A549 (cell line): Measurements from ENCODE around the gene ZC2HC1B. TPM values are rescaled to one million over a fixed set of nuclear protein-coding genes. Genes with fewer than 3 reads are reported as not detected.

ENCODE experiments used
- ATAC-seq, 2 experiments: fragments of 200-7000 bp in 1 of 2; fragments of >200 bp in 1 of 2; cut with Nextera tagmentation in 1 of 2; cut with Tn5 transposase in 1 of 2; 3 replicates each; pipeline versions ENCODE4 v1.8.0 to v1.9.1; 2018 to 2020; ENCODE audit warnings: mild to moderate bottlenecking in 1 of 2, moderate library complexity in 1 of 2
- CTCF ChIA-PET: fragments of 300-600 bp; sonication (Branson Sonifier 250); formaldehyde crosslinking; extraction: SDS; loops from one replicate; lab custom pipeline; 2021; ENCODE audit warnings: antibody characterized with exemption, inconsistent platforms; lab: Yijun Ruan, JAX
- POLR2A ChIA-PET: fragments of 350-600 bp; formaldehyde crosslinking; extraction: SDS; loops from one replicate; lab custom pipeline; 2021; ENCODE audit warnings: antibody characterized with exemption, inconsistent platforms; lab: Yijun Ruan, JAX
- DNase-seq, 2 experiments: peaks; one replicate each; pipeline versions ENCODE4 v3.0.0 to v3.0.0-alpha.2; 2011 to 2016; ENCODE audit warnings: low read depth in 1 of 2, low spot score in 1 of 2
- FAIRE-seq: peaks from 2 replicates; lab custom pipeline; 2011; peaks lifted over from hg19 to GRCh38; lab: Jason Lieb, UNC
- H3K27ac ChIP-seq, 2 experiments: fragments of >200 bp; sonication (Bioruptor Twin); formaldehyde crosslinking; 3 replicates each; pipeline ENCODE4 v1.5.1; 2016 to 2017
- H3K4me1 ChIP-seq: fragments of >200 bp; sonication (Bioruptor Twin); formaldehyde crosslinking; 3 replicates; pipeline ENCODE4 v1.6.1; 2016
- H3K4me2 ChIP-seq: fragments of >200 bp; sonication (Bioruptor Twin); formaldehyde crosslinking; 3 replicates; pipeline ENCODE4 v1.6.1; 2016
- H3K4me3 ChIP-seq: fragments of >200 bp; sonication (Bioruptor Twin); formaldehyde crosslinking; 3 replicates; pipeline ENCODE4 v1.5.1; 2016
- H3K9me3 ChIP-seq: fragments of >200 bp; sonication (Bioruptor Twin); formaldehyde crosslinking; 3 replicates; pipeline ENCODE4 v1.6.1; 2016
- ATOH8 ChIP-seq: fragments of 250-450 bp; sonication (Bioruptor Pico); IDR thresholded peaks from 2 replicates; pipeline ENCODE4 v1.5.0; 2020; ENCODE audit warnings: low read depth, mild to moderate bottlenecking, moderate library complexity
- BHLHE40 ChIP-seq: IDR thresholded peaks from 2 replicates; pipeline ENCODE4 v1.6.1; 2012; ENCODE audit warnings: low read depth, low read length, inconsistent platforms
- CBX8 ChIP-seq: fragments of 200-600 bp; sonication (generic); IDR thresholded peaks from 2 replicates; pipeline ENCODE4 v1.6.1; 2016
- CHD2 ChIP-seq: fragments of 150-350 bp; IDR thresholded peaks from 2 replicates; pipeline ENCODE4 v1.6.1; 2014; ENCODE audit warnings: low read length; ENCODE audit not compliant: partially characterized antibody
- CHD4 ChIP-seq: fragments of 200-600 bp; sonication (generic); IDR thresholded peaks from 2 replicates; pipeline ENCODE4 v1.6.1; 2016; ENCODE audit warnings: antibody characterized with exemption, mild to moderate bottlenecking, borderline replicate concordance
- EHF ChIP-seq: fragments of 250-450 bp; sonication (Bioruptor Pico); IDR thresholded peaks from 2 replicates; pipeline ENCODE4 v1.5.0; 2020; ENCODE audit warnings: mild to moderate bottlenecking
- EHMT2 ChIP-seq: fragments of 200-600 bp; sonication (generic); IDR thresholded peaks from 2 replicates; pipeline ENCODE4 v1.6.1; 2016; ENCODE audit warnings: antibody characterized with exemption, low read depth, mild to moderate bottlenecking, moderate library complexity
- EP300 ChIP-seq, 2 experiments: fragments of >200 bp; sonication (Bioruptor Twin); formaldehyde crosslinking; IDR thresholded peaks; 2 replicates in 1 of 2; 3 replicates in 1 of 2; pipeline ENCODE4 v1.6.1; 2016 to 2017
- ESRRA ChIP-seq: fragments of 150-350 bp; IDR thresholded peaks from 2 replicates; pipeline ENCODE4 v1.6.1; 2014; ENCODE audit warnings: mild to moderate bottlenecking, low read length, borderline replicate concordance
- FOSB ChIP-seq: fragments of 250-450 bp; sonication (Bioruptor Pico); IDR thresholded peaks from 2 replicates; pipeline ENCODE4 v1.5.0; 2020; ENCODE audit warnings: mild to moderate bottlenecking, moderate library complexity
- FOSL2 ChIP-seq, 2 experiments: fragments of 450-650 bp in 1 of 2; fragments of >200 bp in 1 of 2; sonication (Bioruptor Twin) in 1 of 2; formaldehyde crosslinking; IDR thresholded peaks; 2 replicates each; pipeline versions ENCODE4 v1.5.0 to v1.6.1; 2016 to 2020; ENCODE audit warnings: mild to moderate bottlenecking in 1 of 2, moderate library complexity in 1 of 2
- HDAC2 ChIP-seq: fragments of 200-600 bp; sonication (generic); IDR thresholded peaks from 2 replicates; pipeline ENCODE4 v1.6.1; 2016
- JUNB ChIP-seq: fragments of >200 bp; sonication (Bioruptor Twin); formaldehyde crosslinking; IDR thresholded peaks from 2 replicates; pipeline ENCODE4 v1.6.1; 2016
- KDM1A ChIP-seq: fragments of 200-600 bp; sonication (generic); IDR thresholded peaks from 2 replicates; pipeline ENCODE4 v1.6.1; 2016; ENCODE audit warnings: low read depth, mild to moderate bottlenecking
- KDM5A ChIP-seq: fragments of 200-600 bp; sonication (generic); IDR thresholded peaks from 2 replicates; pipeline ENCODE4 v1.6.1; 2016; ENCODE audit warnings: antibody characterized with exemption, mild to moderate bottlenecking
- MYC ChIP-seq: IDR thresholded peaks from 2 replicates; pipeline ENCODE4 v1.6.1; 2012; ENCODE audit warnings: mild to moderate bottlenecking, inconsistent platforms, low read length, improper control_type of control experiment, borderline replicate concordance
- NPAS2 ChIP-seq: fragments of 250-450 bp; sonication (Bioruptor Pico); IDR thresholded peaks from 2 replicates; pipeline ENCODE4 v1.8.0; 2022; ENCODE audit warnings: mild to moderate bottlenecking, moderate library complexity, borderline replicate concordance
- NR3C1 ChIP-seq: fragments of >200 bp; sonication (Bioruptor Twin); formaldehyde crosslinking; IDR thresholded peaks from 3 replicates; pipeline ENCODE4 v1.6.1; 2017
- PHF8 ChIP-seq: fragments of 200-600 bp; sonication (generic); IDR thresholded peaks from 2 replicates; pipeline ENCODE4 v1.6.1; 2016; ENCODE audit warnings: low read depth, mild to moderate bottlenecking, antibody characterized with exemption, moderate library complexity, borderline replicate concordance
- POLR2A ChIP-seq: IDR thresholded peaks from 2 replicates; pipeline ENCODE4 v1.6.1; 2012; ENCODE audit warnings: mild to moderate bottlenecking, low read length
- POLR2AphosphoS2 ChIP-seq: conservative IDR thresholded peaks from 2 replicates; pipeline ENCODE4 v1.6.1; 2012; ENCODE audit warnings: low read length, improper control_type of control experiment, inconsistent platforms
- RAD21 ChIP-seq, 2 experiments: fragments of >200 bp in 1 of 2; sonication (Bioruptor Twin) in 1 of 2; formaldehyde crosslinking in 1 of 2; IDR thresholded peaks in 1 of 2; conservative IDR thresholded peaks in 1 of 2; 2 replicates in 1 of 2; 3 replicates in 1 of 2; pipeline ENCODE4 v1.6.1; 2012 to 2018; ENCODE audit warnings: inconsistent platforms in 1 of 2
- RARB ChIP-seq: fragments of 250-450 bp; sonication (Bioruptor Pico); IDR thresholded peaks from 2 replicates; pipeline ENCODE4 v1.8.0; 2021; ENCODE audit warnings: mild to moderate bottlenecking, moderate library complexity
- RCOR1 ChIP-seq: fragments of 150-350 bp; IDR thresholded peaks from 2 replicates; pipeline ENCODE4 v1.6.1; 2014; ENCODE audit warnings: antibody characterized with exemption, low read length, low read depth
- RNF2 ChIP-seq: fragments of 200-600 bp; sonication (generic); IDR thresholded peaks from 2 replicates; pipeline ENCODE4 v1.6.1; 2016; ENCODE audit warnings: low read depth, mild to moderate bottlenecking, antibody characterized with exemption, moderate library complexity, borderline replicate concordance
- ZNF302 ChIP-seq: fragments of 250-450 bp; sonication (Bioruptor Pico); IDR thresholded peaks from 2 replicates; pipeline ENCODE4 v1.9.0; 2021; ENCODE audit warnings: inconsistent platforms, mild to moderate bottlenecking, moderate library complexity
- ZSCAN20 ChIP-seq: fragments of 250-450 bp; sonication (Bioruptor Pico); IDR thresholded peaks from 2 replicates; pipeline ENCODE4 v1.8.0; 2022; ENCODE audit warnings: mild to moderate bottlenecking, moderate library complexity
- WGBS: methylation state at CpG from one replicate; pipeline ENCODE4 v1.1.6; 2017; ENCODE audit errors: missing lambda C conversion rate; 5-methylcytosine and 5-hydroxymethylcytosine counted together
- polyA plus RNA-seq, 4 experiments: library from polyadenylated mRNA; depleted of rRNA in 3 of 4; stranded (reverse); fragments of >200 nt; fragmentation: RNase III in 1 of 4; extraction: RNeasy Plus Mini Kit Qiagen cat#74134 plus additional on column Dnase treatment in 1 of 4; gene quantifications; 2 replicates in 3 of 4; 3 replicates in 1 of 4; pipeline ENCODE4 v1.2.3, GENCODE V29; 2011 to 2017
- TF ChIP-seq, protein P1 (sequence below): fragments of 450-650 bp; IDR thresholded peaks from 2 replicates; pipeline ENCODE4 v1.6.1; 2014; ENCODE audit warnings: antibody characterized with exemption
- TF ChIP-seq, protein P2 (sequence below): IDR thresholded peaks from 2 replicates; pipeline ENCODE4 v1.6.1; 2012

Gene ZC2HC1B
- polyA plus RNA-seq, 2 of the 4 experiments (the other 2 are of a cell fraction) = not detected

- no peak for ATAC-seq
- Histone ChIP-seq H3K4me1 (no peaks in the 10 kb centered on the region), H3K27ac (no peak overlapping the region), H3K9me3 (no peaks in the 10 kb centered on the region), H3K4me3 (no peak overlapping the region), H3K4me2 (no peak overlapping the region)
- POLR2A ChIA-PET = no interaction called here
- WGBS = 49% methylated on average over 6 of the region's 6 CpGs
- FAIRE-seq = no peak
- CTCF ChIA-PET = no interaction called here
- no peak for DNase-seq
- TF ChIP-seq RAD21 (conservative IDR thresholded peaks at IDR 0.05 in 1 of 2, IDR thresholded peaks at IDR 0.05 in 1 of 2) = no peak
- TF ChIP-seq KDM5A = no peak
- TF ChIP-seq, protein P1, sequence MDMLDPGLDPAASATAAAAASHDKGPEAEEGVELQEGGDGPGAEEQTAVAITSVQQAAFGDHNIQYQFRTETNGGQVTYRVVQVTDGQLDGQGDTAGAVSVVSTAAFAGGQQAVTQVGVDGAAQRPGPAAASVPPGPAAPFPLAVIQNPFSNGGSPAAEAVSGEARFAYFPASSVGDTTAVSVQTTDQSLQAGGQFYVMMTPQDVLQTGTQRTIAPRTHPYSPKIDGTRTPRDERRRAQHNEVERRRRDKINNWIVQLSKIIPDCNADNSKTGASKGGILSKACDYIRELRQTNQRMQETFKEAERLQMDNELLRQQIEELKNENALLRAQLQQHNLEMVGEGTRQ = no peak
- no peak for TF ChIP-seq ATOH8 (CRISPR knock-in tag)
- TF ChIP-seq ESRRA = no peak
- TF ChIP-seq NR3C1 = no peak
- no peak for TF ChIP-seq CHD4
- TF ChIP-seq CBX8 = no peak
- no peak for TF ChIP-seq FOSB (CRISPR knock-in tag)
- TF ChIP-seq RNF2 = no peak
- no peak for TF ChIP-seq RCOR1
- TF ChIP-seq PHF8 = no peak
- TF ChIP-seq EP300 (IDR thresholded peaks at IDR 0.05) = no peak
- no peak for TF ChIP-seq POLR2AphosphoS2
- TF ChIP-seq BHLHE40 = no peak
- TF ChIP-seq, all 56 proteins: peak for 0
Observed at GRCh38 chr6:143901885-143902750, 37.8 kb downstream of the ZC2HC1B start.

- DNase-seq (no peak), FAIRE-seq (no peak), ATAC-seq (no peak)
- no peak overlapping the region for H3K27ac ChIP-seq
- H3K4me3 ChIP-seq = no peak overlapping the region
- CTCF ChIA-PET = interaction anchor here (0.8 kb wide), 1 partner anchor 9 kb away, joined by 3 read pairs; no protein-coding TSS in a partner anchor
- no peaks in the 10 kb centered on the region for H3K9me3 ChIP-seq
- WGBS = 31% methylated on average over 2 of the region's 2 CpGs
- POLR2A ChIA-PET = no interaction called here
- no peak overlapping the region for H3K4me2 ChIP-seq
- H3K4me1 ChIP-seq = no peaks in the 10 kb centered on the region
- no peak for TF ChIP-seq HDAC2
- no peak for TF ChIP-seq POLR2A
- TF ChIP-seq EHMT2 = no peak
- no peak for TF ChIP-seq MYC
- TF ChIP-seq ZSCAN20 (CRISPR knock-in tag) = no peak
- TF ChIP-seq CHD2 = no peak
- TF ChIP-seq ESRRA = no peak
- TF ChIP-seq FOSL2 (IDR thresholded peaks at IDR 0.05) = no peak
- no peak for TF ChIP-seq FOSL2 (CRISPR knock-in tag; IDR thresholded peaks at IDR 0.05)
- no peak for TF ChIP-seq ZNF302 (CRISPR knock-in tag)
- no peak for TF ChIP-seq NPAS2
- no peak for TF ChIP-seq RARB (CRISPR knock-in tag)
- no peak for TF ChIP-seq JUNB
- no peak for TF ChIP-seq KDM1A
- no peak for TF ChIP-seq EP300 (IDR thresholded peaks at IDR 0.05)
- TF ChIP-seq, protein P2, sequence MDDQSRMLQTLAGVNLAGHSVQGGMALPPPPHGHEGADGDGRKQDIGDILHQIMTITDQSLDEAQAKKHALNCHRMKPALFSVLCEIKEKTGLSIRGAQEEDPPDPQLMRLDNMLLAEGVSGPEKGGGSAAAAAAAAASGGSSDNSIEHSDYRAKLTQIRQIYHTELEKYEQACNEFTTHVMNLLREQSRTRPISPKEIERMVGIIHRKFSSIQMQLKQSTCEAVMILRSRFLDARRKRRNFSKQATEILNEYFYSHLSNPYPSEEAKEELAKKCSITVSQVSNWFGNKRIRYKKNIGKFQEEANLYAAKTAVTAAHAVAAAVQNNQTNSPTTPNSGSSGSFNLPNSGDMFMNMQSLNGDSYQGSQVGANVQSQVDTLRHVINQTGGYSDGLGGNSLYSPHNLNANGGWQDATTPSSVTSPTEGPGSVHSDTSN = no peak
- no peak for TF ChIP-seq RNF2
- TF ChIP-seq EHF (CRISPR knock-in tag) = no peak
Observed at GRCh38 chr6:143902827-143903226, 38.6 kb downstream of the ZC2HC1B start.
